T-helper 9 cell (primary cell): Measurements from ENCODE around the gene SLC44A5.
"Not testable (repeated sequence)": the region's sequence is repeated elsewhere in the genome, so short reads cannot be mapped to it uniquely, and the experiment has no call there.

Source experiments
- DNase-seq: peaks from one replicate; pipeline ENCODE4 v3.0.0-alpha.2; 2020

Gene SLC44A5

DNA sequence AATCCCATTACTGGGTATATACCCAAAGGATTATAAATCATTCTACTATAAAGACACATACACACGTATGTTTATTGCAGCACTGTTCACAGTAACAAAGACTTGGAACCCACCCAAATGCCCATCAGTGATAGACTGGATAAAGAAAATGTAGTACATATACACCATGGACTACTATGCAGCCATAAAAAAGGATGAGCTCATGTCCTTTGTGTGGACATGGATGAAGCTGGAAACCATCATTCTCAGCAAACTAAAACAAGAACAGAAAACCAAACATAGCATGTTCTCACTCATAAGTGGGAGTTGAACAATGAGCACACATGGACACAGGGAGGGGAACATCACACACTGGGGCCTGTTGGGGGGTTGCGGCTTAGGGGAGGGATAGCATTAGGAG, 347.3 kb downstream of the SLC44A5 start:
- not testable (repeated sequence) for DNase-seq

DNA sequence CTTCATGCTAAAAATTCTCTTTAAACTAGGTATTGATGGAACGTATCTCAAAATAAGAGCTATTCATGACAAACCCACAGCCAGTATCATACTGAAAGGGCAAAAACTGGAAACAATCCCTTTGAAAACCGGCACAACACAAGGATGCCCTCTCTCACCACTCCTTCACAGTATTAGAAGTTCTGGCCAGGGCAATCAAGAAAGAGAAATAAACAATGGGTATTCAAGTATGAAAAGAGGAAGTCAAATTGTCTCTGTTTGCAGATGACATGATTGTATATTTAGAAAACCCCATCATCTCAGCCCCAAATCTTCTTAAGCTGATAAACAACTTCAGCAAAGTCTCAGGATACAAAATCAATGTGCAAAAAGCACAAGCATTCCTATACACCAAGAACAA, 349.0 kb downstream of the SLC44A5 start:
- not testable (repeated sequence) for DNase-seq

DNA sequence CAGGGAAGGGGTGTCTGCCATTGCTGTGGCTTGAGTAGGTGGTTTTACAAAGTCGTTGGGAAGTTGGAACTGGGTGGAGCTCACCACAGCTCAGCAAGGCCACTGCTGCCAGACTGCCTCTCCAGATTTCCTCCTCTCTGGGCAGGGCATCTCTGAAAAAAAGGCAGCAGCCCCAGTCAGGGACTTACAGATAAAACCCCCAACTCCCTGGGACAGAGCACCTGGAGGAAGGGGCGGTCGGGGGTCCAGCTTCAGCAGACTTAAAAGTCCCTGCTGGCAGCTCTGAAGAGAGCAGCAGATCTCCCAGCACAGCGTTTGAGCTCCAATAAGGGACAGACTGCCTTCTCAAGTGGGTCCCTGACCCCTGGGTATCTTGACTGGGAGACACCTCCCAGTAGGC, 352.6 kb downstream of the SLC44A5 start:
- DNase-seq: no peak

DNA sequence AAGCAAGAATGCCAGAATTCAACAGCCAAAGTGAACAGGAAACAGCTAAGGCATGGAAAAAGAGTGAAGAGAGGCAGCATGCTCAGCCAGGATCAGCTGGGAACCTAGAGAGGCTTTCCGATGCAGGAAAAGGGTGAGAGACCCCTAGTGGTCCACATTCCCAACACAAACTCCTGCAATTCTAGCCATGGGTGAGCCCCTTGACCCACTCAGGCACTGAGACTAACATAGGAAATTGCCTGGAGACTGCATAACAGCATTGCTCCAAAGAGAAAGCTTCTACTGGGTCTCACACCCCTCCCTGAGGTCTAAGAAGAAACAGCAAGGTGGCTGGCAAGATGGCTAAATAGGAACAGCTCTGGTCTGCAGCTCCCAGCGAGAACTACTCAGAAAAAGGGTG, 353.5 kb downstream of the SLC44A5 start:
- no peak for DNase-seq

DNA sequence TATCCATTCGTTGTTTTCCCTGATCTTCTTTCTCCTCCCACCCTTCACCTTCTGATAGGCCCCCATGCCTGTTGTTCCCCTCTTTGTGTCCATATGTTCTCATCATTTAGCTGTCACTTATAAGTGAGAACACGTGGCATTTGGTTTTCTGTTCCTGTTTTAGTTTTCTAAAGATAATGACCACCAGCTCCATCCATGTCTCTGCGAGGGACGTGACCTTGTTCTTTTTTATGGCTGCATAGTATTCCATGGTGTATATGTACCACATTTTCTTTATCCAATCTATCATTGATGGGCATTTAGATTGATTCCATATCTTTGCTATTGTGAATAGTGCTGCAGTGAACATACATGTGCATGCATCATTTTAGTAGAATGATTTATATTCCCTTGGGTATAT, 360.8 kb downstream of the SLC44A5 start:
- not testable (repeated sequence) for DNase-seq

DNA sequence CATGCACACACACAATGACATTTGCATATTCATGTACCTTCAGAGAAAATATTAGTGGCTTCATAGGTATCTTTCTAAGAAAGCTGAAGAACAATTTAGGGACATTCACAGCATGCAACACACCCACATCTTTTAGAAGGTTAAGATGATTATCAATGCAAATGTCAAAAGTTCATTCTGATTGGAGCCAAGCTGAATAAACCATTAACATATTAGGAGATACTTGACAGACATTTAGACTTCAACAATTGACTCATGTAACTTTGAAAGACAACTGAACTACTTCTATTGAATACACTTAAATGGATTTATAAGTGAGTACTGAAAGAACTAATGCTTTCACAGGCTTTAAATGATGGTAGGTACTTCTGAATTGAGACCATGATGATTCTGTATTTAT, 365.7 kb downstream of the SLC44A5 start:
- DNase-seq: no peak

DNA sequence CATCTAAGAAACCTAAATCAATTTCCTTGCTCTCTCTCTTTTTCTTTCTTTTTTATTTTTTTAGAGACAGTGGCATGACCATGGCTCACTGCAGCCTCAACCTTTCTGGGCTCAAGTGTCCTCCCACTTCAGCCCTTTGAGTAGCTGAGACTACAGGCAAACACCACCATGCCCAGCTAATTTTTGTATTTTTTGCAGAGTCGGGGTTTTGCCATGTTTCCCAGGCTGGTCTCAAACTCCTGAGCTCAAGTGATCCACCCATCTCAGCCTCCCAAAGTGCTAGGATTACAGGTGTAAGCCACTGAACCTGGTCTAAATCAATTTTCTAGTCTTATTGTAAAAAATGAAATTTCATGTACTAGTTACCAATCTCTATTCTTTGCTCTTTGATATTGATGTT, 367.8 kb downstream of the SLC44A5 start:
- no peak for DNase-seq

DNA sequence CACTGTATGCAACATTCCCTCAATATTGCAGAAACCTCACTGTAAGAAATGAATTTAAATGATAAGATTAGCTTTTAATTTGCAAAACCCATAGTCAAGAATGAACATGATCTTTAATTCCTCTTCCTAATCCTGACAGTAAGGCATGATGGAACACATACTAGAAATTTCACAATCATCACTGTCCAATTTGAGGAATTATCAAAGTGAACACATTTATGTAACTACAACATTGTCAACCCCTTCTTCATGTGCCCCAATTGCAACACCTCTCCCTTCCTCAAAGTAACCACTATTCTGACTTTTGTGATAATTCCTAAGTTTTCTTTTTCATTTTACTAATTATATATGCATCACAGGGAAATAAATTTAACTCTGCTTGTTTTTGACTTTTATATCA, 373.6 kb downstream of the SLC44A5 start:
- no peak for DNase-seq

GRCh38 chr1:75234562-75234961, 376.4 kb downstream of the SLC44A5 start:
- no peak for DNase-seq

DNA sequence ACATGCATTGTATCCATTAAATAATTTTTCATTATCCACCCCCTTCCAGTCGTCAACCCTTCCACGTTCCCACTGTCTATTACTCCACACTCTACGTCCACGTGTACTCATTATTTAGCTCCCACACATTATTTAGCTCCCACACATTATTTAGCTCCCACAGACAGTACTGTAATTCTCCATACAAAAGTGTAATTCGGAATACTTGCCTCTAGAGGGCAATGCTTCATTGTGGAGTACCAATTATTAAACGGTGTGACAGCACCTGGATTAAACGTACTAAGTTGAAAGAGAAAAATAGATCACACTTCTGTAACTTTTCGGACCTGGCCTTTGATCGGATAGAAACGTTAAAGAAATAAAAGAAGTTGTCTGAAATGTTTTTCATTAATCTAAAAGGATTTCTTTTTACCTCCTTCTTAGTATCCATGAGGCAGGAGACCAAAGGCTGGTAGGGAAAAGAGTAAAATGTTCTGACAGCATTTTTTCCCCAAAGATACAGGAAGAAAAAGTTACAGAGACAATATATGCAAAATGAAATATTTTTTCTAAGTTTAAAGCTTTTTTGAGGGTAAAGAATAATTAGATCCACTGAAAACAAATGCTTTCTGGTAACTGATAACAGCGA, 377.5 kb downstream of the SLC44A5 start:
- DNase-seq: no peak

GRCh38 chr1:75220072-75220471, 390.8 kb downstream of the SLC44A5 start:
- DNase-seq: no peak

DNA sequence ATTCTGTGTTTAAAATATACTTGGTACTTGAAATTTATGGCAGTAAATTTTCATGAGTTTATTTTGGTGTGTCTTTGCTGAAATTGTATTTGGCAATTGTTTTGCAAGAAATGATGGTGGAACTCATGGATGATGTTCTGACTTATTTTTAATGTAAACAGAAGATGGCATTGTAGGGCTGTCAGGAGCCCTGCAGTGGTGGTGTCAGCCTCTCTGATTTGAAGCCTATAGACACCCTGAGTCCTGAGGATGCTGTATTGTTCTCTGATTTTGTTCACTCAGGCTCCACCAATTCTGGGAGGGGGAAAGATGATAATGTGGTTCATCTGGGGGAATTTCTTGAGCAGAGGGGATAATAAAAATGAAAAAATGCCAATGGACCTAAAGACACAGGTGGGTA, 396.9 kb downstream of the SLC44A5 start:
- DNase-seq: no peak

DNA sequence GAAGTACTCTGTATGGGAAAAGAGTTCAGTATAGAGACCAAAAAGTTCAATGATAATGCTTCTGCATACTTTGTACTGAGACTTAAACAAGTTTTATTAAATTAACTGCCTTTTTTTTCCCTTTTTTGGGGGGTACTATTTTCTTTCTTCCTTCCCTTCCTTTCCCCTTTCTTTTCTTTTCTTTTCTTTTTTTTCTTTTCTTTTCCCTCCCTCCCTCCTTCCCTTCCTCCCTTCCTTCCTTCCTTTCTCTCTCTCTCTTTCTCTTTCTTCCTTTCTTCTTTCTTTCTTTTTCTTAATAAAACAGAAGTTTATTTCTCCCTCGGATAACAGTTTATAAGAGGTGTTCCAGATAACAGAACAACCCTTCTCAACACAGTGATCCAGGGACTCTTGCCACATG, 399.3 kb downstream of the SLC44A5 start:
- DNase-seq: no peak

GRCh38 chr1:75208862-75209261, 402.1 kb downstream of the SLC44A5 start:
- no peak for DNase-seq

DNA sequence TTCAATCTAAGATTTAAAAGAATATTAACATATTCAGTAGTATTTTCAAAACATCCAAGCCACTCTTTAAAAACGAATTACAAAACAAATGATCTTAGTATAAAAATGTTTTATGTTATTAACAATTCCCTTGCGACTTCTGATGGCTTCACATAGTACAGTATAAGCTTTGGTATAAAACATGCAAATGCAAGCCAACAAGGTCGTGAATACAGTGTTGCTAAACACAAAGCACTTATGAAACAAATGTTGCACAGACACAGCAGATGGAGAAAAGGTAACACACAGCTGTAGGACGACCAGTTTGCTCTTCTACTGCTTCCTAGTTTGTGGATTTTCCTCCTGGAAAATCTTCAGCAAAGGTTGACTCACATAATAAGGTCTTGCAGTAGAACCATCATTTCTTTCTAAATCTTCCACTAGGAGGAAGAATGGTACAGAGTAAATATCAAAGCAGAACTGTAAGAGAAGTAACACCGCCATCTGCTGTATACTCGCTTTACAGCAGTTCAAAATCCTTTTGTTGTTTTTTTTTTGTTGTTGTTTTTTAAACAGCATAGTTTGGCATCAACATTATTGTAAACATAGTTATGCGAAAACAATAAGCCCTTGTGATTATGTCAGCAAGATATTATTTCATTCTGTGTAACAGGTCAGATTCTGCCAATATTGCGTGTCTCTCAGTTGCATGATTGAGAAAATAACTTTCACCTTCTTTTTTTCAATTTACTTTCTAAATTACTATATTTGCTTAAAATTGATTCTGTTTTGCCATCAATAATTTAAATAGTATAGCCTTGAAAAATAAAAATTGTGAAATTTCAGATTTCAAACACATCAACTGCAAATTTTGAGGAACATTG, 407.3 kb downstream of the SLC44A5 start:
- no peak for DNase-seq

GRCh38 chr1:75202751-75203150, 408.2 kb downstream of the SLC44A5 start:
- no peak for DNase-seq

- no peak for DNase-seq
Observed at GRCh38 chr1:75198761-75199160, 412.2 kb downstream of the SLC44A5 start.

- no peak for DNase-seq
Observed at GRCh38 chr1:75198163-75198562, 412.8 kb downstream of the SLC44A5 start.

- no peak for DNase-seq
Observed at GRCh38 chr1:75188892-75189291, 422.0 kb downstream of the SLC44A5 start.

GRCh38 chr1:75181214-75181955, 429.5 kb downstream of the SLC44A5 start:
- DNase-seq: not testable (repeated sequence)

GRCh38 chr1:75174031-75174760, 436.7 kb downstream of the SLC44A5 start:
- no peak for DNase-seq

- no peak for DNase-seq
Observed at GRCh38 chr1:75172556-75172955, 438.4 kb downstream of the SLC44A5 start.

DNA sequence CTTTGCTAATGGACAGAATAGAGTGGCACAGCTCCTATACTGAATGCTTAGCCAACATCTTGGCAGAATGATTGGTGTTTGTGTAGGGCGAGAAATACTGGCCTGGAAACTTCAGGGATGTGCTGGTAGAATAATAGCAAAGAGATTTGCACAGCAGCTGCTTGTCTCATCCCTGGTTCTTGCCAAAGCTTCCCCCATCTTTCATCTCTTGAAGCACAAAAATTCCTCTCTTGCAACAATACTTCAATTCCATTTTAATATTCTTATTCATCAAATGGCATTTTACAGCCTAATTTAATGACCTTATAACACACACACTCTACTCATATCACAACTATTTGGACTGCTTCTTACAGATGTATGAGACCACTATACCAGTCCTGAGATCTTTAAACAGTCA, 439.0 kb downstream of the SLC44A5 start:
- no peak for DNase-seq
